SK-N-SH treated with all-trans-retinoic acid at 6 μM for 48 hours (cell line): ENCODE data around the gene ZSWIM5.

Source experiments
- ATAC-seq: fragments of 200-7000 bp; cut with Tn5 transposase; 3 replicates; pipeline ENCODE4 v1.9.1; 2020; ENCODE audit warnings: mild to moderate bottlenecking, moderate library complexity
- CSDC2 ChIP-seq: fragments of 250-450 bp; sonication (Bioruptor Pico); IDR thresholded peaks from 2 replicates; pipeline ENCODE4 v1.5.0; 2020; ENCODE audit warnings: mild to moderate bottlenecking, moderate library complexity
- GLIS3 ChIP-seq: fragments of 250-450 bp; sonication (Bioruptor Pico); IDR thresholded peaks from 2 replicates; pipeline ENCODE4 v1.5.0; 2020; ENCODE audit warnings: mild to moderate bottlenecking, moderate library complexity
- OSR1 ChIP-seq: fragments of 250-450 bp; sonication (Bioruptor Pico); IDR thresholded peaks from 2 replicates; pipeline ENCODE4 v1.8.0; 2022; ENCODE audit warnings: moderate library complexity, mild to moderate bottlenecking, inconsistent platforms
- SNAI2 ChIP-seq: fragments of 250-450 bp; sonication (Bioruptor Pico); IDR thresholded peaks from 2 replicates; pipeline ENCODE4 v1.5.0; 2020; ENCODE audit warnings: mild to moderate bottlenecking, moderate library complexity
- TCF4 ChIP-seq: fragments of 250-450 bp; sonication (Bioruptor Pico); IDR thresholded peaks from 2 replicates; pipeline ENCODE4 v1.8.0; 2021; ENCODE audit warnings: mild to moderate bottlenecking, moderate library complexity, borderline replicate concordance
- TOX ChIP-seq: fragments of 250-450 bp; sonication (Bioruptor Pico); IDR thresholded peaks from 2 replicates; pipeline ENCODE4 v1.8.0; 2021; ENCODE audit warnings: mild to moderate bottlenecking, moderate library complexity, borderline replicate concordance
- ZC3H10 ChIP-seq: fragments of 250-450 bp; sonication (Bioruptor Pico); IDR thresholded peaks from 2 replicates; pipeline ENCODE4 v1.5.1; 2021; ENCODE audit warnings: mild to moderate bottlenecking, moderate library complexity
- ZFP30 ChIP-seq: fragments of 450-650 bp; formaldehyde crosslinking; IDR thresholded peaks from 2 replicates; pipeline ENCODE4 v1.5.0; 2022; ENCODE audit warnings: mild to moderate bottlenecking, moderate library complexity
- ZNF70 ChIP-seq: fragments of 450-650 bp; formaldehyde crosslinking; IDR thresholded peaks from 2 replicates; pipeline ENCODE4 v1.5.0; 2020; ENCODE audit warnings: mild to moderate bottlenecking, moderate library complexity
- ZNF8 ChIP-seq: fragments of 450-650 bp; formaldehyde crosslinking; IDR thresholded peaks from 2 replicates; pipeline ENCODE4 v1.5.0; 2020; ENCODE audit warnings: mild to moderate bottlenecking, moderate library complexity
- TF ChIP-seq, protein P1 (sequence below): fragments of 250-450 bp; sonication (Bioruptor Pico); IDR thresholded peaks from 2 replicates; pipeline ENCODE4 v1.5.0; 2020; ENCODE audit warnings: mild to moderate bottlenecking, moderate library complexity
- TF ChIP-seq, protein P2 (sequence below): fragments of 250-450 bp; sonication (Bioruptor Pico); IDR thresholded peaks from 2 replicates; pipeline ENCODE4 v1.5.1; 2021; ENCODE audit warnings: mild to moderate bottlenecking, moderate library complexity
- TF ChIP-seq, protein P3 (sequence below): fragments of 250-450 bp; sonication (Bioruptor Pico); IDR thresholded peaks from 2 replicates; pipeline ENCODE4 v1.8.0; 2020; ENCODE audit warnings: mild to moderate bottlenecking, moderate library complexity, borderline replicate concordance

The ZSWIM5 gene

DNA sequence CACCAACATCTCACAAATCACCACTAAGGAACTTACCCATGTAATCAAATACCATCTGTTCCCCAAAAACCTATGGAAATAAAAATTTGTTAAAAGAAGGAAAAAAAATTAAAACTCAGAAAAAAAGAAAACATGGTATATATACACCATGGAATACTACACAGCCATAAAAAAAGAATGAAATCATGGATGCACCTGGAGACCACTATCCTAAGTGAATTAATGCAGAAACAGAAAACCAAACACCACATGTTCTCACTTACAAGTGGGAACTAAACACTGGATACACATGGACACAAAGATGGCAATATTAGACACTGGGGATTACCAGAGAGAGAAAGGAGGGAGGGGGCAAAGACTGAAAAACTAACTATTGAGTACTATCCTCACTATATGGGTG lies 50.4 kb downstream of the ZSWIM5 start (continued):
- TF ChIP-seq, protein P1, sequence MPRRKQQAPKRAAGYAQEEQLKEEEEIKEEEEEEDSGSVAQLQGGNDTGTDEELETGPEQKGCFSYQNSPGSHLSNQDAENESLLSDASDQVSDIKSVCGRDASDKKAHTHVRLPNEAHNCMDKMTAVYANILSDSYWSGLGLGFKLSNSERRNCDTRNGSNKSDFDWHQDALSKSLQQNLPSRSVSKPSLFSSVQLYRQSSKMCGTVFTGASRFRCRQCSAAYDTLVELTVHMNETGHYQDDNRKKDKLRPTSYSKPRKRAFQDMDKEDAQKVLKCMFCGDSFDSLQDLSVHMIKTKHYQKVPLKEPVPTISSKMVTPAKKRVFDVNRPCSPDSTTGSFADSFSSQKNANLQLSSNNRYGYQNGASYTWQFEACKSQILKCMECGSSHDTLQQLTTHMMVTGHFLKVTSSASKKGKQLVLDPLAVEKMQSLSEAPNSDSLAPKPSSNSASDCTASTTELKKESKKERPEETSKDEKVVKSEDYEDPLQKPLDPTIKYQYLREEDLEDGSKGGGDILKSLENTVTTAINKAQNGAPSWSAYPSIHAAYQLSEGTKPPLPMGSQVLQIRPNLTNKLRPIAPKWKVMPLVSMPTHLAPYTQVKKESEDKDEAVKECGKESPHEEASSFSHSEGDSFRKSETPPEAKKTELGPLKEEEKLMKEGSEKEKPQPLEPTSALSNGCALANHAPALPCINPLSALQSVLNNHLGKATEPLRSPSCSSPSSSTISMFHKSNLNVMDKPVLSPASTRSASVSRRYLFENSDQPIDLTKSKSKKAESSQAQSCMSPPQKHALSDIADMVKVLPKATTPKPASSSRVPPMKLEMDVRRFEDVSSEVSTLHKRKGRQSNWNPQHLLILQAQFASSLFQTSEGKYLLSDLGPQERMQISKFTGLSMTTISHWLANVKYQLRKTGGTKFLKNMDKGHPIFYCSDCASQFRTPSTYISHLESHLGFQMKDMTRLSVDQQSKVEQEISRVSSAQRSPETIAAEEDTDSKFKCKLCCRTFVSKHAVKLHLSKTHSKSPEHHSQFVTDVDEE (CRISPR knock-in tag): no peak
- TF ChIP-seq, all 23 proteins: peak for 0

DNA sequence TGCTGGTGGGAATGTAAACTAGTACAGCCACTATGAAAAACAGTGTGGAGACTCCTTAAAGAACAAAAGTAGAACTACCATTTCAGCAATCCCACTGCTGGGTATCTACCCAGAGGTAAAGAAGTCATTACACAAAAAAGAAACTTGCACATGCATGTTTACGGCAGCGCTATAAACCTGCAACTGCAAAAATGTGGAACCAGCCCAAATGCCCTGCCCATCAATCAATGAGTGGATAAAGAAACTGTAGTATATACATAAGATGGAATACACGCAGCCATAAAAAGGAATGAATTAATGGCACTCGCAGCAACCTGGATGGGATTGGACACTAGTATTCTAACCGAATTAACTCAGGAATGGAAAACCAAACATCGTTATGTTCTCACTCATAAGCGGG lies 51.0 kb downstream of the ZSWIM5 start:
- ATAC-seq: no peak
- TF ChIP-seq OSR1 (CRISPR knock-in tag): no peak
- no peak for TF ChIP-seq ZFP30 (CRISPR knock-in tag)
- TF ChIP-seq ZC3H10 (CRISPR knock-in tag): no peak
- TF ChIP-seq, protein P1 (CRISPR knock-in tag): no peak
- TF ChIP-seq, protein P2, sequence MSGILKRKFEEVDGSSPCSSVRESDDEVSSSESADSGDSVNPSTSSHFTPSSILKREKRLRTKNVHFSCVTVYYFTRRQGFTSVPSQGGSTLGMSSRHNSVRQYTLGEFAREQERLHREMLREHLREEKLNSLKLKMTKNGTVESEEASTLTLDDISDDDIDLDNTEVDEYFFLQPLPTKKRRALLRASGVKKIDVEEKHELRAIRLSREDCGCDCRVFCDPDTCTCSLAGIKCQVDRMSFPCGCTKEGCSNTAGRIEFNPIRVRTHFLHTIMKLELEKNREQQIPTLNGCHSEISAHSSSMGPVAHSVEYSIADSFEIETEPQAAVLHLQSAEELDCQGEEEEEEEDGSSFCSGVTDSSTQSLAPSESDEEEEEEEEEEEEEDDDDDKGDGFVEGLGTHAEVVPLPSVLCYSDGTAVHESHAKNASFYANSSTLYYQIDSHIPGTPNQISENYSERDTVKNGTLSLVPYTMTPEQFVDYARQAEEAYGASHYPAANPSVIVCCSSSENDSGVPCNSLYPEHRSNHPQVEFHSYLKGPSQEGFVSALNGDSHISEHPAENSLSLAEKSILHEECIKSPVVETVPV (CRISPR knock-in tag): no peak
- TF ChIP-seq ZNF70 (CRISPR knock-in tag): no peak
- TF ChIP-seq, protein P3, sequence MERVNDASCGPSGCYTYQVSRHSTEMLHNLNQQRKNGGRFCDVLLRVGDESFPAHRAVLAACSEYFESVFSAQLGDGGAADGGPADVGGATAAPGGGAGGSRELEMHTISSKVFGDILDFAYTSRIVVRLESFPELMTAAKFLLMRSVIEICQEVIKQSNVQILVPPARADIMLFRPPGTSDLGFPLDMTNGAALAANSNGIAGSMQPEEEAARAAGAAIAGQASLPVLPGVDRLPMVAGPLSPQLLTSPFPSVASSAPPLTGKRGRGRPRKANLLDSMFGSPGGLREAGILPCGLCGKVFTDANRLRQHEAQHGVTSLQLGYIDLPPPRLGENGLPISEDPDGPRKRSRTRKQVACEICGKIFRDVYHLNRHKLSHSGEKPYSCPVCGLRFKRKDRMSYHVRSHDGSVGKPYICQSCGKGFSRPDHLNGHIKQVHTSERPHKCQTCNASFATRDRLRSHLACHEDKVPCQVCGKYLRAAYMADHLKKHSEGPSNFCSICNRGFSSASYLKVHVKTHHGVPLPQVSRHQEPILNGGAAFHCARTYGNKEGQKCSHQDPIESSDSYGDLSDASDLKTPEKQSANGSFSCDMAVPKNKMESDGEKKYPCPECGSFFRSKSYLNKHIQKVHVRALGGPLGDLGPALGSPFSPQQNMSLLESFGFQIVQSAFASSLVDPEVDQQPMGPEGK (CRISPR knock-in tag): no peak
- no peak for TF ChIP-seq CSDC2 (CRISPR knock-in tag)
- no peak for TF ChIP-seq SNAI2 (CRISPR knock-in tag)
- TF ChIP-seq, all 23 proteins: peak for 0

DNA sequence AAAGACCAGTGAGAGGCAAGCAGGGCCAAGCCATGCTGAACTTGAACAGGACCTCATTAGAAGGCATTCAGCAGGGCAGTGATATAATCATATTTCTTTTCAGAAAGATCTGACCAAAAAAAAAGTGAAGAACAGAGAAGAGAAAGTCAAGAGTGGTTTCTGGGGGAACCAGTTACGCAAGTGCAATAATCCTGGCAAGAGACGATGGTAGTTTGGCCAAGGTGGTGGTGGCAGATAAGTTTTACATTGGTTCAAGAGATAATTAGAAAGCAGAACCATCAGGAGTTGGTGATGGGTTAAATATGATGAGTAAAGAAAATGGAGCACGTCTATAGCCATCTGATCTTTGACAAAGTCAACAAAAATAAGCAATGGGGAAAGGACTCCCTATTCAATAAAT lies 54.3 kb downstream of the ZSWIM5 start:
- no peak for ATAC-seq
- TF ChIP-seq, protein P1 (CRISPR knock-in tag): no peak
- TF ChIP-seq, protein P3 (CRISPR knock-in tag): no peak
- TF ChIP-seq ZNF8 (CRISPR knock-in tag) (no peak), GLIS3 (CRISPR knock-in tag) (no peak), OSR1 (CRISPR knock-in tag) (no peak)

DNA sequence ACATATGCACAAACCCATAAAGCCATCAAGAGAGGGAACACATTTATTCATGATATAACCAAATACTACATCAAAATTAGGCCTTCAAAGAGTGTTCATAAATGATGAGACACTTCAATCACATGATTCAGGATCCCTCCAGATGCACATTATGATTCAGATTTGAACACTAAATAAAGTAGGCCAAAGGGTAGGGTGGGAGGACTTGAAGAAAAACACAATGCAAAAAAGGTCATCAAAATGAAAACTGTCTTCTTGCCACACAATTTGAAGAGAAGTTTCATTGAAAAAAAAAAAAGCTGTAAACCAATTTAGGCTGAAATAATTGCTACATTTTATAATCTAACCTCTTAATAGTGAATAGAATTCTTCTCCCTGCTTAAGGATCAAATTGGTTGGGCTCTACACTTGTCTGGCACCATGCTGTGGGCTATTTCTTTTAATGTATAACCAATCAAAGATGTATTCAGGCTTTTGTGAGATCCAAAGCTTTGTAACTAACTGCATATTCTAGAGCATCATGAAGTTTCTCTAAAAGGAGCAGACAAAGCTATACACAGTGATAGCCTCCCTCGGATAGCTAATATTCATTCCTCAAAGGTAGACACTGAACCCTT lies 58.1 kb downstream of the ZSWIM5 start:
- TF ChIP-seq ZFP30 (CRISPR knock-in tag) (no peak), TOX (no peak), ZNF8 (CRISPR knock-in tag) (no peak), TCF4 (CRISPR knock-in tag) (no peak)
- TF ChIP-seq, protein P1 (CRISPR knock-in tag): no peak
- TF ChIP-seq, all 23 proteins: peak for 0
- ATAC-seq: no peak
